ENCODE data around the gene TMEM131L.
A peak's percentile ranks its signal among the peaks of the same experiment; 100 is the strongest.
"Not testable (repeated sequence)": the region's sequence is repeated elsewhere in the genome, so short reads cannot be mapped to it uniquely, and the experiment has no call there.

Gene TMEM131L

GRCh38 chr4:153573881-153574802 lies 108.0 kb downstream of the TMEM131L start:
- DNase-seq (ENCODE audit: low spot score): peak; percentile 39

- no peak for DNase-seq (ENCODE audit: low spot score)
Observed at GRCh38 chr4:153576443-153576774, 110.2 kb downstream of the TMEM131L start.

- no peak for DNase-seq (ENCODE audit: low spot score)
Observed at GRCh38 chr4:153577053-153577452, 110.9 kb downstream of the TMEM131L start.

GRCh38 chr4:153579410-153579809 lies 113.2 kb downstream of the TMEM131L start:
- DNase-seq (ENCODE audit: low spot score): no peak

GRCh38 chr4:153579872-153580271 lies 113.7 kb downstream of the TMEM131L start:
- no peak for DNase-seq (ENCODE audit: low spot score)

- no peak for DNase-seq (ENCODE audit: low spot score)
Observed at GRCh38 chr4:153582954-153583702, 117.0 kb downstream of the TMEM131L start.

- no peak for DNase-seq (ENCODE audit: low spot score)
Observed at GRCh38 chr4:153585026-153585425, 118.9 kb downstream of the TMEM131L start.

- no peak for DNase-seq (ENCODE audit: low spot score)
Observed at GRCh38 chr4:153589703-153590595, 123.8 kb downstream of the TMEM131L start.

- DNase-seq (ENCODE audit: low spot score): no peak
Observed at GRCh38 chr4:153591441-153591840, 125.3 kb downstream of the TMEM131L start.

GRCh38 chr4:153592064-153592463 lies 125.9 kb downstream of the TMEM131L start:
- no peak for DNase-seq (ENCODE audit: low spot score)

- no peak for DNase-seq (ENCODE audit: low spot score)
Observed at GRCh38 chr4:153593161-153593560, 127.0 kb downstream of the TMEM131L start.

- DNase-seq (ENCODE audit: low spot score): no peak
Observed at GRCh38 chr4:153594210-153594609, 128.1 kb downstream of the TMEM131L start.

GRCh38 chr4:153595894-153596601 lies 129.9 kb downstream of the TMEM131L start:
- no peak for DNase-seq (ENCODE audit: low spot score)

- DNase-seq (ENCODE audit: low spot score): no peak
Observed at GRCh38 chr4:153602758-153603157, 136.6 kb downstream of the TMEM131L start.

- no peak for DNase-seq (ENCODE audit: low spot score)
Observed at GRCh38 chr4:153603258-153603657, 137.1 kb downstream of the TMEM131L start.

GRCh38 chr4:153603835-153604234 lies 137.7 kb downstream of the TMEM131L start:
- no peak for DNase-seq (ENCODE audit: low spot score)

- DNase-seq (ENCODE audit: low spot score): not testable (repeated sequence)
Observed at GRCh38 chr4:153609070-153609469, 142.9 kb downstream of the TMEM131L start.

- no peak for DNase-seq (ENCODE audit: low spot score)
Observed at GRCh38 chr4:153610623-153611376, 144.6 kb downstream of the TMEM131L start.

- no peak for DNase-seq (ENCODE audit: low spot score)
Observed at GRCh38 chr4:153611679-153612078, 145.5 kb downstream of the TMEM131L start.

- no peak for DNase-seq (ENCODE audit: low spot score)
Observed at GRCh38 chr4:153612878-153613277, 146.7 kb downstream of the TMEM131L start.

Data from cerebellar cortex (tissue), 1 donor.